Measurements from ENCODE around the gene TTC34. TPM values are rescaled to one million over a fixed set of nuclear protein-coding genes. Genes with fewer than 3 reads are reported as not detected.

TTC34 gene
- total RNA-seq, 1 experiment from 2014 or later, result 1.3 TPM

DNA sequence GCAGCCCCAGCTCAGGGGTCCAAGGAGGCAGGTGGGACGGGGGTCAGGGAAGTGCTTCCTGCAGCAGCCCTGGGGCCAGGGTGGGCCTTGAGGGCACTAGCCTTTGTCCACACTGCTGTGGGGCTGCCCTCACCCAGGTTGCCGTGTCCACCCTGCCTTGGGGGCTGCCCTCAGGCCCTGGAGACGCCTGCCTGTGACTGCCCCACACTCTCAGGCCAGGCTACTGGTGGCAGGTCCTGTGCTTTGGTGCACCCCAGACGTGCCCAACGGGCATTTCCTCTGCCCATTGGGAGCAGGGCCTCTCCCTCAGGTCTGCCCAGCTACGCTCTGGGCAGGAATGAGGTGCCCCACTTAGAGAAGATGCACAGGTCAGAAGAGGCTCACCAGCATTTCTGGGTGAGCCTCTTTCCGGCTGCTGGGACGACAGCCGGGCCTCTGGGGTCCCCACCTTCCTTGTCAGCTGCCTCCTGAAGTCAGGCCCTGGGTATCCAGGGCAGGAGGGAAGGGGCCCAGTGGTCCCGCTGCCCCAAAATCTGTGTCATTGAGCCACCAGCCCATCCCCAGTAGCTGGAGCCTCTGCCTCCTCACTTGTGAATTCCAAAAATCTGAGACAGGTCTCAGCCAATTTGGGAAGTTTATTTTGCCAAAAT is 166.0 kb downstream of the TTC34 start (continued):
- TF ChIP-seq, protein P1, sequence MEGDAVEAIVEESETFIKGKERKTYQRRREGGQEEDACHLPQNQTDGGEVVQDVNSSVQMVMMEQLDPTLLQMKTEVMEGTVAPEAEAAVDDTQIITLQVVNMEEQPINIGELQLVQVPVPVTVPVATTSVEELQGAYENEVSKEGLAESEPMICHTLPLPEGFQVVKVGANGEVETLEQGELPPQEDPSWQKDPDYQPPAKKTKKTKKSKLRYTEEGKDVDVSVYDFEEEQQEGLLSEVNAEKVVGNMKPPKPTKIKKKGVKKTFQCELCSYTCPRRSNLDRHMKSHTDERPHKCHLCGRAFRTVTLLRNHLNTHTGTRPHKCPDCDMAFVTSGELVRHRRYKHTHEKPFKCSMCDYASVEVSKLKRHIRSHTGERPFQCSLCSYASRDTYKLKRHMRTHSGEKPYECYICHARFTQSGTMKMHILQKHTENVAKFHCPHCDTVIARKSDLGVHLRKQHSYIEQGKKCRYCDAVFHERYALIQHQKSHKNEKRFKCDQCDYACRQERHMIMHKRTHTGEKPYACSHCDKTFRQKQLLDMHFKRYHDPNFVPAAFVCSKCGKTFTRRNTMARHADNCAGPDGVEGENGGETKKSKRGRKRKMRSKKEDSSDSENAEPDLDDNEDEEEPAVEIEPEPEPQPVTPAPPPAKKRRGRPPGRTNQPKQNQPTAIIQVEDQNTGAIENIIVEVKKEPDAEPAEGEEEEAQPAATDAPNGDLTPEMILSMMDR (IDR thresholded peaks at IDR 0.05 in 2 of 3, conservative IDR thresholded peaks at IDR 0.05 in 1 of 3; ENCODE audit: borderline replicate concordance in 1 of 3, insufficient read depth in 1 of 3, low read depth in 2 of 3, low read length in 2 of 3), result no peak

DNA sequence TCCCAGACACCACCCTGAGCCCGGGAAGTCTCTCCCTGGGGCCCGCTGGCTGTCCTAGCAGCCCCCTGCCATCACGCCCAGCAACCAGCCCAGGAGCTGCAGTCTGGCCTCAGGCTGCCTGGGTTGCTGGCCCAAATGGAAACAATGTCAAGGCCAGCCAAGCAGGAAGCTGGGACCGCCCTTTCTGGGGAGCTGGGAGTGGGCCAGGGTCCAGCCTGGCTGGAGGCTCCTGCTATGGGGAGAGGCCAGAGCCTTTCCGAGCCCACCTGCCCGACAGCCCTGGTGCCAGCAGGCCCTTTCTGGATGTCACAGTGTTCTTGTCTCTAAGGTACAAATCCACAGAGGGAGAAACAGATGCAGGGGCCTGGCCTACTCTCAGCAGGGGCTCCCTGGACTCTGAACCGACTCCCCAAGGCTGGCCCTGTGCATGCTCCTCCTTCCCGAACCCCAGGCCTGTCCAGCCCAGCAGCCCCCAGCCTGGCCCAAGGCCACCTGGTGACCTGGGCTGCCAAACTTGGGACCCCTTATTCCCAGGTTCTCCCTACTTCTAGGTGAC is 167.5 kb downstream of the TTC34 start:
- Histone ChIP-seq H3K36me3 (ENCODE audit: control insufficient read depth in 1 of 2, insufficient read depth in 2 of 2, low read length in 2 of 2) (no peaks in the 10 kb centered on the region), H3K4me1 (ENCODE audit: control insufficient read depth in 1 of 2, insufficient read depth in 2 of 2, low read length in 2 of 2) (peaks cover 0 to 6% of the 10 kb centered on the region in 2 experiments; a peak in 2 of 4 replicates), H3K9ac (ENCODE audit: low read length) (no peak overlapping the region), H3K9me3 (ENCODE audit: control insufficient read depth in 1 of 2, insufficient read depth in 1 of 2, low read depth in 1 of 2, low read length in 2 of 2) (peaks cover 0 to 13% of the 10 kb centered on the region in 2 experiments; a peak in 2 of 4 replicates), H4K20me1 (ENCODE audit: insufficient read depth) (no peaks in the 10 kb centered on the region), H3K9me2 (ENCODE audit: insufficient read depth) (no peaks in the 10 kb centered on the region), H3K79me2 (ENCODE audit: insufficient read depth, low read length) (no peaks in the 10 kb centered on the region), H3K4me2 (ENCODE audit: low read length) (no peak overlapping the region), H3K4me3 (replicated peaks in 1 of 2; ENCODE audit: low read depth in 1 of 2, low read length in 2 of 2) (no peak overlapping the region), H3K27me3 (ENCODE audit: insufficient read depth, low read length) (no peaks in the 10 kb centered on the region), H3K27ac (ENCODE audit: low read depth, low read length) (no peak overlapping the region), H2AFZ (ENCODE audit: low read depth, low read length, poor library complexity, severe bottlenecking) (no peak overlapping the region)
- POLR2A ChIA-PET, result no interaction called here
- CTCF ChIA-PET, result no interaction called here
- BruUV-seq (replicated peaks), result no TSS peak
- ATAC-seq (no peak), DNase-seq (ENCODE audit: low read depth, low spot score) (no peak)
- intact Hi-C loops (cut with micrococcal nuclease), result no loop called here
- no peak for TF ChIP-seq YY1 (IDR thresholded peaks at IDR 0.05; ENCODE audit: extremely low read depth, insufficient replicate concordance, low read depth, low read length)
- no peak for TF ChIP-seq CEBPB (IDR thresholded peaks at IDR 0.05; ENCODE audit: low read depth)
- no peak for TF ChIP-seq TCF7L2 (IDR thresholded peaks at IDR 0.05; ENCODE audit: borderline replicate concordance, extremely low read depth, insufficient read depth, insufficient read length)
- TF ChIP-seq EZH2 (IDR thresholded peaks at IDR 0.05), result no peak
- no peak for TF ChIP-seq ZNF274 (IDR thresholded peaks at IDR 0.05; ENCODE audit: low read depth, low read length)
- TF ChIP-seq, protein P2, sequence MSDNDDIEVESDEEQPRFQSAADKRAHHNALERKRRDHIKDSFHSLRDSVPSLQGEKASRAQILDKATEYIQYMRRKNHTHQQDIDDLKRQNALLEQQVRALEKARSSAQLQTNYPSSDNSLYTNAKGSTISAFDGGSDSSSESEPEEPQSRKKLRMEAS (IDR thresholded peaks at IDR 0.05), result no peak
- RAD21 ChIA-PET (ENCODE audit: low non-redundant PET in 1 of 2, low total read pairs in 2 of 2, uncharacterized antibody in 2 of 2, unreplicated experiment in 2 of 2), result no interaction called here
